Non-pigmented ciliary epithelial cell (primary cell): ENCODE measurements around the gene ZNF514.
A peak's percentile ranks its signal among the peaks of the same experiment; 100 is the strongest.
"Not testable (repeated sequence)": the region's sequence is repeated elsewhere in the genome, so short reads cannot be mapped to it uniquely, and the experiment has no call there.

ENCODE experiments used
- DNase-seq: peaks from one replicate; pipeline ENCODE4 v3.0.0-alpha.2; 2010; ENCODE audit warnings: low read depth

The ZNF514 gene

GRCh38 chr2:95122197-95122551 lies 37.5 kb downstream of the ZNF514 start:
- DNase-seq = no peak

GRCh38 chr2:95121407-95122196 lies 38.0 kb downstream of the ZNF514 start, which contains the start of gene MRPS5:
Gene MRPS5 (minus strand): TSS chr2:95121808. CDS start chr2:95121791, 17 bp downstream.
- DNase-seq = no peak

GRCh38 chr2:95121093-95121406 lies 38.6 kb downstream of the ZNF514 start:
- no peak for DNase-seq

DNA sequence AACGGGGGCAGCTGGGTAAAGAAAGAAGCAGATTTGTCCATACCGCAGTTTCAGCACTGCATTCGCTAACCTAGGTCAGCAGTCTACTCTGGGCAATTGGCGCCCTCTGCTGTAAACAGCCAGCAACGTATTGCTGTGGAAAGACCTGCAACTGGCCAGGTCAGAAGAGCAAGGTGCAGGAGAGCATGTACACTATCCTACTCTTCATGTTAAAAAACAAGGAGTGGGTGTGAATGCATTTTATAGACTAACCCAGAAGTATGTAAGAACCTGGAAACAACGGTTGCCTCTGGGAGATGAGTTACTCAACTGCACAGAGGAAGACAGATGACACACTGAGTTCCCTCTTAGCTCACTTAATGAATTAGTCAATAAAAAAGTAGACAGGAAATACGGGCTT lies 44.2 kb downstream of the ZNF514 start:
- DNase-seq = peak; percentile 18

DNA sequence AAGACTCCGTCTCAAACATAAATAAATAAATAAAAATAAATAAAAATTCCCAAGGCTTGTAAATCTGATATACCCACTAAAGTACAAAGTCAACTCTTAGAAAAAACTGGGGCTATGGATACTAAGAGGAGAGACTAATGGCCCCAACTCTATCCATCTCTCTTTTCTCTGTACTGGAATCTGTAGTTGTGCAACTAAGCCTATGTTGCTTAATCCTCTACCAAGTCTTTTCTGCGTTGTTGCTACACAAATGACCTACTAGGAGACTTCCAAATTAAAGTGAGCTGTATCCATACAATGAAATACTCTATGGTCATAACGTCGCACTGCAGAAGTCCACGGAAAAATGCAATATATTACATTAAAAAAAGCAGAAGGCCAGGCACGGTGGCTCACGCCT lies 46.2 kb downstream of the ZNF514 start:
- no peak for DNase-seq

GRCh38 chr2:95110395-95110794 lies 49.3 kb downstream of the ZNF514 start:
- no peak for DNase-seq

DNA sequence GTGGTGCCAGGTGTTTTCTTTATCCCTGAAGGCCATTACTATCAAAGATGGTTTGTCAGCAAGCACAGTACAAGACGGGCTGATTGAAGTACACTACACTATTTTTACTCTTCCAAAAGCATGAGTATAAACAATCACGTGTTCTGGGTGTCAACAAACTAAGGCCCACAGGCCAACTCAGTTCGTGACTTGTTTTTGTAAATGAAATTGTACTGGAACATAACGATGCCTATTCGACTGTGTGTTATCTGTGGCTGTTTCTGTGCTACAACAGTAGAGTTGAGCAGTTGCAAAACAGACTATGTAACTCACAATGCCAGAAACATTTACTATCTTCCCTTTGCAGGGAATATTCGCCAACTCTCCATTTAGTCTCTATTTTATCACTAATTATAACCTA lies 50.4 kb downstream of the ZNF514 start:
- no peak for DNase-seq

DNA sequence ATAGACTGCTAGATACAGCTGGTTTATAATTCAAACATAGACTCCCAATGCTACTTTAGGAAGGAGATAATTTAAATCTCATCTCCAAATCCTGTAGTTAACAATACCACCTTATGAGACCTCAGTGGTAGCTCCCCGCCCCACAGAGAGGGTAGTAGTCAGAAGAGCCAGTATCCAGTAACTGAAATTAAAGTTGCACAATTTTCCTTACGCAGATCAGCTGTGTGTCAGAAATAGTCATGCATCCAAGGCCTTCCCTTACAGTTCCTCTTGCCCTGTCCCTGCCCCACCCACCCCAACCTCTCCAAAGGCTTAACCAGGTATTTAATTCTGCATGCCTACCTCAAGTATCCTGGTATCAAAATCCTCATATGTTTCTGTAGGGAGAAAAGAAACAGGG lies 53.6 kb downstream of the ZNF514 start:
- DNase-seq = no peak

GRCh38 chr2:95104606-95105005 lies 55.0 kb downstream of the ZNF514 start:
- DNase-seq = no peak

DNA sequence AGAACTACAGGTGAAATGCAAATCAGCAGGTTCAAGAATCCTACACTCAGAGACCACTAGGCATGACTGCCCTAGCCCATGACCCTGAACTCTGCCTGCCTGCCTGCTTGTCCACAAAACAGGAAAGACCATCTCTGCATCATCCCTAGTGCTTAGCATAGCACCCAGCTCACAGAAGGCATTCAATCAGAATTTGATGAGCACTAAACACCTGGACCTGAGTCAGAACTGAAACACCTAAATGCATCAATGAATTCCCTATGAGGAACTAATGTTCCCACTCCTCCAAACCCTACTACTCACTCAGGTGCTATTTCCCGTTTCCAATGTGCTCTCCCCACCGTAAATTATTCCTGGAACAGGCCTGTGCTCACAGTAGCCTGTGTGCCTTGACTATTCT lies 59.7 kb downstream of the ZNF514 start:
- DNase-seq = no peak

DNA sequence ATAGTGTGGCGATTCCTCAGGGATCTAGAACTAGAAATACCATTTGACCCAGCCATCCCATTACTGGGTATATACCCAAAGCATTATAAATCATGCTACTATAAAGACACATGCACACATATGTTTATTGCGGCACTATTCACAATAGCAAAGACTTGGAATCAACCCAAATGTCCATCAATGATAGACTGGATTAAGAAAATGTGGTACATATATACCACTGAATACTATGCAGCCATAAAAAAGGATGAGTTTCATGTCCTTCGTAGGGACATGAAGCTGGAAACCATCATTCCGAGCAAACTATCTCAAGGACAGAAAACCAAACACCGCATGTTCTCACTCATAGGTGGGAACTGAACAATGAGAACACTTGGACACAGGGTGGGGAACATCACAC lies 61.4 kb downstream of the ZNF514 start:
- DNase-seq = not testable (repeated sequence)
